Esophagus muscularis mucosa (tissue), 3 donors: Measurements from ENCODE around the gene SFT2D1.

Source experiments
- CTCF ChIP-seq, 3 experiments: fragments of 200-600 bp in 2 of 3; fragments of 450-650 bp in 1 of 3; sonication (generic) in 2 of 3; IDR thresholded peaks; one replicate each; pipeline ENCODE4 v1.5.1; 2017 to 2019; ENCODE audit warnings: antibody characterized with exemption in 3 of 3, mild to moderate bottlenecking in 2 of 3, moderate library complexity in 1 of 3
- POLR2A ChIP-seq: fragments of 450-650 bp; IDR thresholded peaks from one replicate; pipeline ENCODE4 v1.6.1; 2017; ENCODE audit warnings: antibody characterized with exemption, moderate library complexity, mild to moderate bottlenecking, low read depth
- POLR2AphosphoS5 ChIP-seq, 2 donors: sonication (generic); formaldehyde crosslinking; IDR thresholded peaks; one replicate each; pipeline ENCODE4 v1.6.1; 2017; ENCODE audit warnings: antibody characterized with exemption in 2 of 2

GRCh38 chr6:166279393-166279679 is 63.0 kb downstream of the SFT2D1 start:
- no peak for TF ChIP-seq POLR2A
- TF ChIP-seq CTCF (IDR thresholded peaks at IDR 0.05), result no peak
- no peak for TF ChIP-seq POLR2AphosphoS5 (IDR thresholded peaks at IDR 0.05)
